MM.1S (cell line): Measurements from ENCODE around the gene ACOD1.

ENCODE experiments used
- CTCF ChIP-seq: fragments of 300-600 bp; sonication (generic); IDR thresholded peaks from 2 replicates; pipeline ENCODE4 v1.5.1; 2016; ENCODE audit warnings: antibody characterized with exemption, low read length, mixed read lengths
- EZH2phosphoT487 ChIP-seq: fragments of 300-600 bp; sonication (generic); IDR thresholded peaks from 2 replicates; pipeline ENCODE4 v1.6.1; 2018; ENCODE audit warnings: antibody characterized with exemption, low read length

GRCh38 chr13:77001540-77001939, 53.2 kb downstream of the ACOD1 start:
- no peak for TF ChIP-seq CTCF
- TF ChIP-seq EZH2phosphoT487, result no peak
